HL-60 (cell line): ENCODE results near the gene GRK1.

Experiments
- DNase-seq, 2 experiments: peaks; one replicate each; pipeline ENCODE4 v3.0.0-alpha.2; 2010 to 2020; ENCODE audit warnings: low read depth in 1 of 2, low spot score in 1 of 2
- H3K27ac ChIP-seq: fragments of 250-450 bp; sonication (Bioruptor Pico); replicated peaks from 2 replicates; pipeline ENCODE4 v1.5.1; 2020; ENCODE audit warnings: mild to moderate bottlenecking, moderate library complexity
- H3K27me3 ChIP-seq: fragments of 250-450 bp; sonication (Bioruptor Pico); 2 replicates; pipeline ENCODE4 v1.5.1; 2021; ENCODE audit warnings: mild to moderate bottlenecking, moderate library complexity; ENCODE audit not compliant: insufficient read depth, poor library complexity, severe bottlenecking
- H3K4me3 ChIP-seq: replicated peaks from 2 replicates; pipeline ENCODE4 v1.5.1; 2011; ENCODE audit warnings: mild to moderate bottlenecking, control low read depth, low read length; ENCODE audit not compliant: insufficient read depth
- GABPA ChIP-seq: IDR thresholded peaks from 2 replicates; pipeline ENCODE4 v1.6.1; 2012; ENCODE audit warnings: low read depth
- POLR2AphosphoS5 ChIP-seq: IDR thresholded peaks from 2 replicates; pipeline ENCODE4 v1.6.1; 2012; ENCODE audit warnings: low read depth
- REST ChIP-seq: IDR thresholded peaks from 2 replicates; pipeline ENCODE4 v1.6.1; 2012; ENCODE audit warnings: low read depth; ENCODE audit not compliant: insufficient replicate concordance
- SPI1 ChIP-seq: IDR thresholded peaks from 2 replicates; pipeline ENCODE4 v1.6.1; 2012; ENCODE audit warnings: low read depth, mild to moderate bottlenecking, borderline replicate concordance
- TF ChIP-seq, protein P1 (sequence below): IDR thresholded peaks from one replicate; pipeline ENCODE4 v1.5.1; 2011; ENCODE audit warnings: low read length, control low read depth, inconsistent platforms; ENCODE audit not compliant: insufficient read depth

The GRK1 gene

DNA sequence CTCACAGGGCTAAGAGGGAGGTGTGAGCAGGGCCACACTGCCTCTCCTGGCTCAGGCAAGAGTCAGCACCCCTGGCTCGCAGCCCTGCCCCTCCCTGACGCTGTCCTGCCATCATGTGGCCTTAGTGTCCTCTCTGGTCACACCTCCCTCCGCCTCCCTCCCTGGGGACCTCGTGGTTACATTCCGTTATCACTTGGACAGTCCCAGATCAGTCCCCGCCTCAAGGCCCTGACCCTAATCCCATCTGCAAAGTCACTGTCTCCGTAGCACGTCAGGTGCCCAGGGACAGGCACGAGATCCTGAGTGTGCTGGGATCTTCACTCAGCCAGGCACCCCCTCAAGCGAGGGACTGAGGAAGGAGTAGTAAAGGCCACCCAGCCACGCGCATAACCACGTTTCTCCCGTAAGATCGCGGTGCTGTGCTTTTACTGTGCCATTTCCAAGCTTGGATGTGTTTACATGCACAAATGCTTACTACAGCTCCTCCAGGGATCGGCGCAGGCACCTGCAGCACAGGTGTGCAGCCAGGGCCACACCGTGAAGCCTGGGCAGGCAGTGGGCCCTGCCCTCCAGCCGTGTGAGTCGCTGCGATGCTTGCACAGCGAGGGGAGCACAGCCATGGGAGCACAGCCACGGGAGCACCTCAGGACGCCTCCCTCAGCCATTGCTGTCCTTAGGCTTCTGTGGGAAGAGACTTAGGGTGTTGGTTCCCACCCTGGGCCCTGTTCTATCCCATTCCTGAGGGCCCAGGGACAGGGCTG, 81.3 kb downstream of the GRK1 start:
- TF ChIP-seq POLR2AphosphoS5: no peak
- no peak for TF ChIP-seq GABPA
- H3K27me3 ChIP-seq: no peaks in the 10 kb centered on the region
- H3K4me3 ChIP-seq: no peak overlapping the region
- no peak for DNase-seq
- no peak overlapping the region for H3K27ac ChIP-seq

DNA sequence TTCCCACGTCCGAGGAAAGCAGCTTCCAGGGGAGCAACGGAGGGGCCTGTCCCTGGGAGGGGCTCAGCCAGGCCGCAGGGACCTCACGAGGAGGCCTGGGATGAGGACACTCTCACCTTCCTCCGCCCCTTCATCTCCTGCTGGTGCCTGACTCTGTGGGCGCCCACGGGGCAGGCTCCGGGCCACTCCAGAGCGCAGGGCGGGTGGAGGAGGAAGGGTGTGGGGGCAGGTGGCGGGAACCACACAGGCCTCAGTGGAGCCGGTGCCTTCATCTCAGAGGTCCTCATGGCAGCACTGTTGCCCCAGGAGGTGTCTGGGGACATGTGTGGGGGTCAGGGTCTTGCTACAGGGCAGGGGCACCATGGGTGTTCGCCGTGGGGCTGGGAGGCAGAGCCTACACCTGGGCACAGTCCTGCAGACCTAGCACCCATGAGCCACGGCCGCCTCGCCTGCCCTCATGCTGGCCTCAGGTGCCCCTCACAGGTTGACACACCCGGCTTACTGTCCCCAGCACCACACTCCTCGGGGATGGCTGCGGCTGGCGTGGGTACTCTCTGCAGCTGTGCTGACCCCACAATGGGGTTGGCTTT, 81.9 kb downstream of the GRK1 start:
- Histone ChIP-seq H3K27ac (no peak overlapping the region), H3K4me3 (no peak overlapping the region), H3K27me3 (no peaks in the 10 kb centered on the region)
- TF ChIP-seq SPI1: no peak
- TF ChIP-seq, protein P1, sequence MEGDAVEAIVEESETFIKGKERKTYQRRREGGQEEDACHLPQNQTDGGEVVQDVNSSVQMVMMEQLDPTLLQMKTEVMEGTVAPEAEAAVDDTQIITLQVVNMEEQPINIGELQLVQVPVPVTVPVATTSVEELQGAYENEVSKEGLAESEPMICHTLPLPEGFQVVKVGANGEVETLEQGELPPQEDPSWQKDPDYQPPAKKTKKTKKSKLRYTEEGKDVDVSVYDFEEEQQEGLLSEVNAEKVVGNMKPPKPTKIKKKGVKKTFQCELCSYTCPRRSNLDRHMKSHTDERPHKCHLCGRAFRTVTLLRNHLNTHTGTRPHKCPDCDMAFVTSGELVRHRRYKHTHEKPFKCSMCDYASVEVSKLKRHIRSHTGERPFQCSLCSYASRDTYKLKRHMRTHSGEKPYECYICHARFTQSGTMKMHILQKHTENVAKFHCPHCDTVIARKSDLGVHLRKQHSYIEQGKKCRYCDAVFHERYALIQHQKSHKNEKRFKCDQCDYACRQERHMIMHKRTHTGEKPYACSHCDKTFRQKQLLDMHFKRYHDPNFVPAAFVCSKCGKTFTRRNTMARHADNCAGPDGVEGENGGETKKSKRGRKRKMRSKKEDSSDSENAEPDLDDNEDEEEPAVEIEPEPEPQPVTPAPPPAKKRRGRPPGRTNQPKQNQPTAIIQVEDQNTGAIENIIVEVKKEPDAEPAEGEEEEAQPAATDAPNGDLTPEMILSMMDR: no peak
- TF ChIP-seq POLR2AphosphoS5: no peak
- TF ChIP-seq GABPA: no peak
- no peak for TF ChIP-seq REST
- DNase-seq: no peak

DNA sequence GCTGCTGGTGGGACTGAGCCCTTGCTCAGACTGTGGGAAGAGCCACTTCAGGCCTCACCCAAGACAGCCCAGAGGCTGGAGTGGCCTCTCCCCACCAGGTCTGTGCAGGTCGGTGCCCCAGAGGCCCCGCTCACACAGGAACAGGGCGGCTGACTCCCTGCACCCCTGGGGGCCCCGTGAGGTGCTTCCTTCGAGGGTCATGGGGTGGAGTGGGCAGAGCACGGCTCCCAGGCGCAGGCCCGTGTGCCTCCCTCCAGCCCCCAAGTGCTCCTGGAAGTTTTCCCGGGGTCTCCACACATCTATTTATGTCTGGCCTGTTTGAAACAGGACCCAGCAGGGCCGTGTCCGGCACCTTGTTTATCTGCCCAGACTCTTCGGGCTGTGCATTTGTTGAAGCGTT, 82.5 kb downstream of the GRK1 start:
- Histone ChIP-seq H3K4me3 (no peak overlapping the region), H3K27ac (no peak overlapping the region), H3K27me3 (no peaks in the 10 kb centered on the region)
- TF ChIP-seq, protein P1: no peak
- TF ChIP-seq SPI1: no peak
- TF ChIP-seq GABPA: no peak
- TF ChIP-seq POLR2AphosphoS5: no peak
- no peak for TF ChIP-seq REST
- no peak for DNase-seq

- no peak for DNase-seq
- H3K27ac ChIP-seq: no peak overlapping the region
- no peaks in the 10 kb centered on the region for H3K27me3 ChIP-seq
- TF ChIP-seq, protein P1: no peak
- TF ChIP-seq SPI1 (no peak), POLR2AphosphoS5 (no peak), REST (no peak), GABPA (no peak)
- H3K4me3 ChIP-seq: no peak overlapping the region
Observed at GRCh38 chr13:113749967-113750366, 82.9 kb downstream of the GRK1 start.
